PFSK-1 (cell line): ENCODE measurements around the gene LCN12.

Experiments used
- FOXP2 ChIP-seq: optimal IDR thresholded peaks from 2 replicates; pipeline ENCODE3; 2011; ENCODE audit warnings: borderline replicate concordance, control low read depth, inconsistent platforms; ENCODE audit not compliant: insufficient read depth; ENCODE audit errors: extremely low read length, extremely low read depth
- POLR2AphosphoS5 ChIP-seq: IDR thresholded peaks from 2 replicates; pipeline ENCODE4 v1.6.1; 2012; ENCODE audit warnings: low read depth, mild to moderate bottlenecking, control low read depth, low read length, moderate library complexity
- REST ChIP-seq, 2 experiments: IDR thresholded peaks; 2 replicates each; pipeline versions ENCODE4 v1.6.1 to v1.8.0; 2011 to 2012; ENCODE audit warnings: low read depth in 2 of 2, low read length in 2 of 2, control low read depth in 1 of 2, inconsistent platforms in 1 of 2, mild to moderate bottlenecking in 1 of 2, moderate library complexity in 1 of 2; ENCODE audit not compliant: insufficient read depth in 1 of 2
- SIN3A ChIP-seq: IDR thresholded peaks from 2 replicates; pipeline ENCODE4 v1.6.1; 2012; ENCODE audit warnings: mild to moderate bottlenecking, low read length, moderate library complexity, borderline replicate concordance; ENCODE audit not compliant: insufficient read depth
- TAF1 ChIP-seq: IDR thresholded peaks from 2 replicates; pipeline ENCODE4 v1.6.1; 2012; ENCODE audit warnings: low read length, control low read depth, borderline replicate concordance; ENCODE audit not compliant: insufficient read depth

LCN12 gene

GRCh38 chr9:136968333-136969127 lies 16.5 kb downstream of the LCN12 start:
- TF ChIP-seq POLR2AphosphoS5 (no peak), TAF1 (no peak), REST (IDR thresholded peaks at IDR 0.05; ENCODE audit: insufficient read depth in 1 of 2, low read depth in 2 of 2, low read length in 2 of 2) (no peak), SIN3A (no peak), FOXP2 (no peak)

GRCh38 chr9:136969150-136969549 lies 17.1 kb downstream of the LCN12 start:
- TF ChIP-seq TAF1 (no peak), REST (IDR thresholded peaks at IDR 0.05; ENCODE audit: insufficient read depth in 1 of 2, low read depth in 2 of 2, low read length in 2 of 2) (no peak), SIN3A (no peak), FOXP2 (no peak), POLR2AphosphoS5 (no peak)

GRCh38 chr9:136969774-136970173 lies 17.7 kb downstream of the LCN12 start:
- TF ChIP-seq REST (IDR thresholded peaks at IDR 0.05; ENCODE audit: insufficient read depth in 1 of 2, low read depth in 2 of 2, low read length in 2 of 2) (no peak), TAF1 (no peak), FOXP2 (no peak), POLR2AphosphoS5 (no peak), SIN3A (no peak)

- no peak for TF ChIP-seq FOXP2
- TF ChIP-seq REST (IDR thresholded peaks at IDR 0.05; ENCODE audit: insufficient read depth in 1 of 2, low read depth in 2 of 2, low read length in 2 of 2) = no peak
- TF ChIP-seq POLR2AphosphoS5 = no peak
- no peak for TF ChIP-seq TAF1
- no peak for TF ChIP-seq SIN3A
These were observed 18.3 kb downstream of the LCN12 start for GRCh38 chr9:136970361-136970760.

GRCh38 chr9:136971746-136972145 lies 19.7 kb downstream of the LCN12 start:
- TF ChIP-seq FOXP2 = no peak
- no peak for TF ChIP-seq POLR2AphosphoS5
- TF ChIP-seq REST (IDR thresholded peaks at IDR 0.05; ENCODE audit: insufficient read depth in 1 of 2, low read depth in 2 of 2, low read length in 2 of 2) = no peak
- no peak for TF ChIP-seq TAF1
- TF ChIP-seq SIN3A = no peak
